ENCODE measurements around the gene PRKN.
A peak's percentile ranks its signal among the peaks of the same experiment; 100 is the strongest.

PRKN gene

GRCh38 chr6:161596807-161597520 is 1130.6 kb downstream of the PRKN start:
- Histone ChIP-seq H3K4me3 (ENCODE audit: severe bottlenecking) (no peak overlapping the region), H3K27me3 (ENCODE audit: insufficient read depth, poor library complexity, severe bottlenecking) (no peaks in the 10 kb centered on the region), H3K27ac (ENCODE audit: poor library complexity, severe bottlenecking) (no peak overlapping the region), H3K36me3 (ENCODE audit: low read depth) (no peaks in the 10 kb centered on the region), H3K4me1 (ENCODE audit: insufficient read depth, poor library complexity, severe bottlenecking) (peaks cover 6% of the 10 kb centered on the region), H3K9me3 (ENCODE audit: severe bottlenecking) (no peaks in the 10 kb centered on the region)
- ATAC-seq (ENCODE audit: low read depth) (peak; percentile 74), DNase-seq (ENCODE audit: low spot score) (no peak)
- TF ChIP-seq CTCF (IDR thresholded peaks at IDR 0.05; ENCODE audit: poor library complexity, severe bottlenecking): no peak

DNA sequence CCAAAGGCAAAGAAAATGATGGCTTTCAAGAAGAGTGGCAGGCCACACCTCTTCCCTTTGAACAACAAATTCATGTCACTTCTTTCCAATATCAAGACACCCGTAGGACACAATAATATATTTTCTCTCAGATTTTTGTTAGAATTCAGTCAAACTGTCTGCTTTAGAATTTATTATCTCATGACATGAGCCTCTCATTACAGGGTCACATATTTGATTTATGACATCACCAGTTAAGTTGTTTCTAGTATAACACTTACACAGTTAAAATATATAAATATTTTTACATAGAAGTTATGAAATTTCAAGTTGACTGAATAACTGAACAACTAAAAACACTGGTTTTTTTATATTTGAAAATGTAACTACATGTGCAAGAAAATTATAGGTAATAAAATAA is 1133.2 kb downstream of the PRKN start:
- Histone ChIP-seq H3K4me1 (ENCODE audit: insufficient read depth, poor library complexity, severe bottlenecking) (peaks cover 6% of the 10 kb centered on the region), H3K4me3 (ENCODE audit: severe bottlenecking) (no peak overlapping the region), H3K27me3 (ENCODE audit: insufficient read depth, poor library complexity, severe bottlenecking) (no peaks in the 10 kb centered on the region), H3K27ac (ENCODE audit: poor library complexity, severe bottlenecking) (no peak overlapping the region), H3K9me3 (ENCODE audit: severe bottlenecking) (no peaks in the 10 kb centered on the region), H3K36me3 (ENCODE audit: low read depth) (no peaks in the 10 kb centered on the region)
- ATAC-seq (ENCODE audit: low read depth) (no peak), DNase-seq (ENCODE audit: low spot score) (no peak)
- TF ChIP-seq CTCF (IDR thresholded peaks at IDR 0.05; ENCODE audit: poor library complexity, severe bottlenecking): no peak

DNA sequence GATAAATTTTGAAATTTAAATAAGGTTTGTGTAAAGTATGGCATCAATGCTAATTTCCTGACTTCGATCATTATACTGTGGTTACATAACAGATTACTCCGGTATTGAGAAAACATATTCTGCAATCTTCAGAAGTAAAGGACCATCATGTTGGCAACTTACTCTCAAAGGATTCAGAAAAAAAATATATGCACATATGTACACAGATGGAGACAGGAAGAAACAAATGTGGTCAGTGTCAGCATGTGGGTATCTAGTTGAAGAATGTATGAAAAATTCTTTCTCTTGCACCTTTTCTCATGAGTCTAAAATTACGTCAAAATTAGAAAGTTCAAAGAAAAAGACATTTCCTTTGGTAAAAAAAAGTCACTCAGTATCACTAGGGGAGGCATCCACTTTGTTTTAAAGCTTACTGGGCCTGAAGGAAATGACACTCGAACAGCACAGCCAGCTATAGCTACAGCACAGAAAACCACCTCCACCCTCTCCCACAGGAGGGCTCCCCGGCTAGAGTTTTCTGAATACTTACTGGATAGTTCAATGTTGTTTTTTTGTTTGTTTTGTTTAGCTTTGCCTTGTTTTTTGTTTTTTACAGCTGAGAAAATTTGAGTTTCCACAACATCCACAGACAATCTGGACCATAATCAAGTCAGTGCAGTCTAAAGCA is 1136.5 kb downstream of the PRKN start:
- H3K4me1 ChIP-seq (ENCODE audit: insufficient read depth, poor library complexity, severe bottlenecking): no peaks in the 10 kb centered on the region
- no peak overlapping the region for H3K4me3 ChIP-seq (ENCODE audit: severe bottlenecking)
- H3K27ac ChIP-seq (ENCODE audit: poor library complexity, severe bottlenecking): no peak overlapping the region
- H3K9me3 ChIP-seq (ENCODE audit: severe bottlenecking): no peaks in the 10 kb centered on the region
- DNase-seq (ENCODE audit: low spot score) (no peak), ATAC-seq (ENCODE audit: low read depth) (no peak)
- H3K27me3 ChIP-seq (ENCODE audit: insufficient read depth, poor library complexity, severe bottlenecking): no peaks in the 10 kb centered on the region
- no peak for TF ChIP-seq CTCF (IDR thresholded peaks at IDR 0.05; ENCODE audit: poor library complexity, severe bottlenecking)
- H3K36me3 ChIP-seq (ENCODE audit: low read depth): no peaks in the 10 kb centered on the region

DNA sequence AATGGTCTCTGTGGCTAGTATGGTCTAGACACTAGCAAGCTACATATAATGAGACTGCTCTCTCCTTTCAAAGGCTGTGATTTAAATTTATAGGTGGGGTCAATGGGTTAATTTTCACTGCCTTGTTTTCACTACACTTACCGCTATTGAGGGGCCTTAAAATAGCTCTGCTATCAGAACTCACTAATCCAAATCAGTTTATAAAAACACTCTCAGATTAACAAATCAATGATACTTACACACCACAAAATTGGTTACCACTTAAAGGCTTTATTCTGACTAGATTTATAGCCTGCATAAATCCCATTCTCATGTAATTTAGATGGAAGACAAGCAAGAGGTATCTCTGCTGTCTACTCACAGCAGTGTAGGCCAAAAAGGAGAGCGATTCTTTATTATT is 1140.7 kb downstream of the PRKN start:
- no peak for TF ChIP-seq CTCF (IDR thresholded peaks at IDR 0.05; ENCODE audit: poor library complexity, severe bottlenecking)
- DNase-seq (ENCODE audit: low spot score) (no peak), ATAC-seq (ENCODE audit: low read depth) (no peak)
- no peak overlapping the region for H3K27ac ChIP-seq (ENCODE audit: poor library complexity, severe bottlenecking)
- no peaks in the 10 kb centered on the region for H3K36me3 ChIP-seq (ENCODE audit: low read depth)
- H3K9me3 ChIP-seq (ENCODE audit: severe bottlenecking): no peaks in the 10 kb centered on the region
- H3K27me3 ChIP-seq (ENCODE audit: insufficient read depth, poor library complexity, severe bottlenecking): no peaks in the 10 kb centered on the region
- H3K4me1 ChIP-seq (ENCODE audit: insufficient read depth, poor library complexity, severe bottlenecking): peaks cover 19% of the 10 kb centered on the region
- no peak overlapping the region for H3K4me3 ChIP-seq (ENCODE audit: severe bottlenecking)
